ENCODE measurements around the gene DNMT3L. TPM values are rescaled to one million over a fixed set of nuclear protein-coding genes. Genes with fewer than 3 reads are reported as not detected.
"Not testable (repeated sequence)": the region's sequence is repeated elsewhere in the genome, so short reads cannot be mapped to it uniquely, and the experiment has no call there.

The DNMT3L gene
- total RNA-seq, 1 donor from 2014 or later = not detected

DNA sequence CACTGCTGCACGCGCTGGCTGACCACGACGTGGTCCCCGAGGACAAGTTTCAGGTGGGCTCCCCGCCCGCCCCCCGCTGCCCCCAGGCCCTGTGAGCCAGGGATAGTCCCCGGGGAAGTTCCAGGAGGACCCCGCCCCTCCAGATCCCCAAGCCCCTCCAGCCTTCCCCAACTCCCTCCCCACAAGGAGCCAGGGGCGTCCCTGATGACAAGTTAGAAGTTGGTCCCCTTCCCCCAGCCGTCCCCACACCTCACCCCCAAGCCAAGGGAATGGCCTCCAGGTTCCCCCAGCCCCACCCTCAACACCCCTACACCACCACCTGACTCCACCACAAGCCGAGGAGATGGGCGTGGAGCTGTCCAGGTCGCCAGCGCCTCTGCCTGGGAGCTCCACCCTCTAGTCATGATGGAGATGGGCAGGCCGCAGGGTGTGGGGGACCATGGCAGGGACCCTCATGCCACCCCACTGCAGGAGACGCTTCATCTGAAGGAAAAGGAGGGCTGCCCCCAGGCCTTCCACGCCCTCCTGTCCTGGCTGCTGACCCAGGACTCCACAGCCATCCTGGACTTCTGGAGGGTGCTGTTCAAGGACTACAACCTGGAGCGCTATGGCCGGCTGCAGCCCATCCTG is 24.5 kb upstream of the DNMT3L start:
- no peak for DNase-seq (ENCODE audit: low spot score)
- Mint-ChIP-seq H3K27me3 (ENCODE audit: low read depth) (peaks cover 7% of the 10 kb centered on the region), H3K4me3 (ENCODE audit: unreplicated experiment) (no peak overlapping the region), H3K4me1 (ENCODE audit: low read depth) (no peaks in the 10 kb centered on the region), H3K27ac (ENCODE audit: unreplicated experiment) (no peak overlapping the region), H3K36me3 (ENCODE audit: low read depth) (no peaks in the 10 kb centered on the region), H3K9me3 (ENCODE audit: low read depth) (no peaks in the 10 kb centered on the region)
- TF ChIP-seq, protein P1, sequence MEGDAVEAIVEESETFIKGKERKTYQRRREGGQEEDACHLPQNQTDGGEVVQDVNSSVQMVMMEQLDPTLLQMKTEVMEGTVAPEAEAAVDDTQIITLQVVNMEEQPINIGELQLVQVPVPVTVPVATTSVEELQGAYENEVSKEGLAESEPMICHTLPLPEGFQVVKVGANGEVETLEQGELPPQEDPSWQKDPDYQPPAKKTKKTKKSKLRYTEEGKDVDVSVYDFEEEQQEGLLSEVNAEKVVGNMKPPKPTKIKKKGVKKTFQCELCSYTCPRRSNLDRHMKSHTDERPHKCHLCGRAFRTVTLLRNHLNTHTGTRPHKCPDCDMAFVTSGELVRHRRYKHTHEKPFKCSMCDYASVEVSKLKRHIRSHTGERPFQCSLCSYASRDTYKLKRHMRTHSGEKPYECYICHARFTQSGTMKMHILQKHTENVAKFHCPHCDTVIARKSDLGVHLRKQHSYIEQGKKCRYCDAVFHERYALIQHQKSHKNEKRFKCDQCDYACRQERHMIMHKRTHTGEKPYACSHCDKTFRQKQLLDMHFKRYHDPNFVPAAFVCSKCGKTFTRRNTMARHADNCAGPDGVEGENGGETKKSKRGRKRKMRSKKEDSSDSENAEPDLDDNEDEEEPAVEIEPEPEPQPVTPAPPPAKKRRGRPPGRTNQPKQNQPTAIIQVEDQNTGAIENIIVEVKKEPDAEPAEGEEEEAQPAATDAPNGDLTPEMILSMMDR (IDR thresholded peaks at IDR 0.05) = no peak

DNA sequence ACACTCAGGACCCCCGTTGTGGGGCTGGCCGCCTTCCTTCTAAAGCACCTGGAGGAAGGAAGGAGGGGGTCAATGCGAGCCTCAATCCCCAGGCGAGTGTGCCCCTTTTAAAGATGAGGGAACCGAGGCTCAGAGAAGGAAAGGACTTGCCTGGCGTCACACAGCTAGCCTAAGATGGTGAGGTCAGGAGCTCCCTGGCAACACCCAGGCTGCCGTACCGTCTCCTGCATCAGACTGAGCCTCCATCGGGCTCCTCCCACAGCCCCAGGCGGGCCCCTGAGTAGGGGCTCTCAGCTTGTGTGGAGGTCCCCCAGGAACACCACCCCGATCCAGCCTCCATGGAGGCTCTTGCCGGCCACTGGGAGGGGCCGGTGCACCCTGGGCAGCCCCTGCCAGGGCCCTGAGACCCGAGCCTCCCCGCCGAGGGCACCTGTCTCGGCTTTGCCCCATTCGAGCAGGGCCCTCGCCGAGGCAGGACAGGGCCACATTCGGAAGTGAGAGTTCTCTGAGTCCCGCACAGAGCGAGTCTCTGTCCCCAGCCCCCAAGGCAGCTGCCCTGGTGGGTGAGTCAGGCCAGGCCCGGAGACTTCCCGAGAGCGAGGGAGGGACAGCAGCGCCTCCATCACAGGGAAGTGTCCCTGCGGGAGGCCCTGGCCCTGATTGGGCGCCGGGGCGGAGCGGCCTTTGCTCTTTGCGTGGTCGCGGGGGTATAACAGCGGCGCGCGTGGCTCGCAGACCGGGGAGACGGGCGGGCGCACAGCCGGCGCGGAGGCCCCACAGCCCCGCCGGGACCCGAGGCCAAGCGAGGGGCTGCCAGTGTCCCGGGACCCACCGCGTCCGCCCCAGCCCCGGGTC is 23.7 kb upstream of the DNMT3L start, which contains the start of gene AIRE:
Gene AIRE (plus strand): TSS at position 739 of the 855 bp plus-strand sequence. CDS start 131 bp downstream, outside the sequence.
- H3K27ac Mint-ChIP-seq (ENCODE audit: unreplicated experiment) = no peak within 1 kb of the TSS
- no peaks in the 10 kb centered on the region for H3K9me3 Mint-ChIP-seq (ENCODE audit: low read depth)
- H3K27me3 Mint-ChIP-seq (ENCODE audit: low read depth) = peaks cover 7% of the 10 kb centered on the region
- no peaks in the 10 kb centered on the region for H3K36me3 Mint-ChIP-seq (ENCODE audit: low read depth)
- no peak for DNase-seq (ENCODE audit: low spot score)
- H3K4me3 Mint-ChIP-seq (ENCODE audit: unreplicated experiment) = no peak within 1 kb of the TSS
- no peaks in the 10 kb centered on the region for H3K4me1 Mint-ChIP-seq (ENCODE audit: low read depth)
- TF ChIP-seq, protein P1 (IDR thresholded peaks at IDR 0.05) = no peak

DNA sequence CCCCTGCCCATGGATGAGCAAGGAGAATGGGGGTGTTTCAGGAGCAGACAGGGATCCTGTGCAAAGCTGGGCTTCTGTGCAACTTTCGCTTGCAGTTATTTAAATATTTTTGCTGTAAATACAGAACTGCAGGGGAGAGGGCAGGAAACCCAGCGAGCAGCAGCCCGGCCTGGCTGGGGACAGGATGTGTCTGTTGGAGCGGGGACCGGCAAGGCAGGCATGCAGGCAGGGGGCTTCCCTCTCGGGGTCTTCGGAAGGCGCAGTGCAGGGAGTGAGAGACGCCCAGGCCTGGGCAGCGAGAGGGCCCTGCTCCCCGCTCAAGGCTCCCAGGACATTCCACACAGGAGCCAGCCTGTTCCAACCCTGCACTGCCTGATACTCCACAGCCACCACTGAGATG is 22.3 kb upstream of the DNMT3L start:
- H3K27me3 Mint-ChIP-seq (ENCODE audit: low read depth) = peaks cover 7% of the 10 kb centered on the region
- no peak overlapping the region for H3K27ac Mint-ChIP-seq (ENCODE audit: unreplicated experiment)
- DNase-seq (ENCODE audit: low spot score) = no peak
- TF ChIP-seq, protein P1 (IDR thresholded peaks at IDR 0.05) = no peak
- no peaks in the 10 kb centered on the region for H3K9me3 Mint-ChIP-seq (ENCODE audit: low read depth)
- H3K36me3 Mint-ChIP-seq (ENCODE audit: low read depth) = no peaks in the 10 kb centered on the region
- peaks cover 6% of the 10 kb centered on the region for H3K4me1 Mint-ChIP-seq (ENCODE audit: low read depth)
- no peak overlapping the region for H3K4me3 Mint-ChIP-seq (ENCODE audit: unreplicated experiment)

DNA sequence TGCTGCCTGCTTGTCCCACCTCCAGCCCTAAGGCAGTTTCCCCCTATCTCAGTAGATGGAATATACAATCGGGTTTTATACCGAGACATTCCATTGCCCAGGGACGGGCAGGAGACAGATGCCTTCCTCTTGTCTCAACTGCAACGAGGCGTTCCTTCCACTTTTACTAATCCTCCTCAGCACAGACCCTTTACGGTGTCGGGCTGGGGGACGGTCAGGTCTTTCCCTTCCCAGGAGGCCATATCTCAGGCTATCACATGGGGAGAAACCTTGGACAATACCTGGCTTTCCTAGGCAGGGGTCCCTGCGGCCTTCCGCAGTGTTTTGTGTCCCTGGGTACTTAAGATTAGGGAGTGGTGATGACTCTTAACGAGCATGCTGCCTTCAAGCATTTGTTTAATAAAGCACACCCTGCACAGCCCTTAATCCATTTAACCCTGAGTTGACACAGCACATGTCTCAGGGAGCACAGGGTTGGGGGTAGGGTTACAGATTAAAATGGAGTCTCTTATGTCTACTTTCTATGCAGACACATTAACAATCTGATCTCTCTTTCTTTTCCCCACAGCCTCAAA is 21.6 kb upstream of the DNMT3L start:
- H3K36me3 Mint-ChIP-seq (ENCODE audit: low read depth); H3K4me3 Mint-ChIP-seq (ENCODE audit: unreplicated experiment); H3K27ac Mint-ChIP-seq (ENCODE audit: unreplicated experiment); H3K9me3 Mint-ChIP-seq (ENCODE audit: low read depth); H3K27me3 Mint-ChIP-seq (ENCODE audit: low read depth); H3K4me1 Mint-ChIP-seq (ENCODE audit: low read depth); DNase-seq (ENCODE audit: low spot score): not testable (repeated sequence)

DNA sequence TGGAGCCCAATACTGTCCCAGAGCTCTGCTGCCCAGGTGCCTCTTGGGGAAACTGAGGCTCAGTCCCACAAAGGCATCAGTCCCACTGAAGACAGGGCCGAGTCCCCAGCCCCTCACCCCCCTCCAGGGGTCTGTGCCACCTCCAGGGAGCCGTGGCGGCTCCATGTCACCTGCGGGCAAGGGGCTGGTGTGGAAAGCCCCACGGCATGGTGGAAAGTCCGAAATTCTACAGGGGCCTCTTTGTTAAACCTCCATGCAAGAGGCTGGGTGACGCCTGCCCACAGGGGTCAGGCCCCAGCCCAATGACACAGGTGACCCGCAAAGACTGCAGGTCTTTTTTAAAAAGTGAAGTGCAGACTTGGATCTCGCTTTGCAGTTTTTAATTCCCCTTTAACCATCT is 20.7 kb upstream of the DNMT3L start:
- no peak overlapping the region for H3K27ac Mint-ChIP-seq (ENCODE audit: unreplicated experiment)
- TF ChIP-seq, protein P1 (IDR thresholded peaks at IDR 0.05) = no peak
- H3K4me3 Mint-ChIP-seq (ENCODE audit: unreplicated experiment) = no peak overlapping the region
- H3K27me3 Mint-ChIP-seq (ENCODE audit: low read depth) = peaks cover 8% of the 10 kb centered on the region
- no peaks in the 10 kb centered on the region for H3K36me3 Mint-ChIP-seq (ENCODE audit: low read depth)
- no peak for DNase-seq (ENCODE audit: low spot score)
- H3K9me3 Mint-ChIP-seq (ENCODE audit: low read depth) = no peaks in the 10 kb centered on the region
- peaks cover 6% of the 10 kb centered on the region for H3K4me1 Mint-ChIP-seq (ENCODE audit: low read depth)
